Fibroblast of the conjunctiva (primary cell): ENCODE data around the gene EME2.
A peak's percentile ranks its signal among the peaks of the same experiment; 100 is the strongest.

ENCODE experiments used
- DNase-seq: peaks from one replicate; pipeline ENCODE4 v3.0.0-alpha.2; 2010; ENCODE audit warnings: low read depth

Gene EME2

GRCh38 chr16:1778200-1779179 is 5.9 kb downstream of the EME2 start:
- DNase-seq: no peak

- DNase-seq: no peak
Observed at GRCh38 chr16:1779234-1779701, 6.7 kb downstream of the EME2 start.

GRCh38 chr16:1779741-1780676 is 7.4 kb downstream of the EME2 start:
- no peak for DNase-seq

GRCh38 chr16:1780677-1781072 is 8.1 kb downstream of the EME2 start:
- DNase-seq: no peak

DNA sequence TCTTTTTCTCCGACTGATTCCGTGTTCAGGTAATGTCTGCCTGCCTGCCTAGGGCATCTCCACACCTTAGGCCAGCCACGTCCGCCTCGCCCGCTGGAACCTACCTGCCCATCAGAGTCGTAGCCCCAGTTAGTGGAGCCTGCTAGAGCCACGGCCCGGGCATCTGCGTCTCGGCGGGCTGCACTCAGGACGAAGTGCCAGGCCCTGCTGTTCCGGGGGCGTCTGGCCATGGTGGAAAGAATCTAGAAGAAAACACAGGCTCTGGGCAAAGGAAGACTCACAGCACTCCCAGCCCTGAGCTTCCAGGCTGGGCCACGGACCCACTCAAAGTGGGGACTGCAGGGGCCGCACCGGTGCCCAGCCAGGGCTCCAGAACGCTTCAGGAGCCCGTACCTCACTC is 8.6 kb downstream of the EME2 start:
- no peak for DNase-seq

- no peak for DNase-seq
Observed at GRCh38 chr16:1781758-1782407, 9.3 kb downstream of the EME2 start.

DNA sequence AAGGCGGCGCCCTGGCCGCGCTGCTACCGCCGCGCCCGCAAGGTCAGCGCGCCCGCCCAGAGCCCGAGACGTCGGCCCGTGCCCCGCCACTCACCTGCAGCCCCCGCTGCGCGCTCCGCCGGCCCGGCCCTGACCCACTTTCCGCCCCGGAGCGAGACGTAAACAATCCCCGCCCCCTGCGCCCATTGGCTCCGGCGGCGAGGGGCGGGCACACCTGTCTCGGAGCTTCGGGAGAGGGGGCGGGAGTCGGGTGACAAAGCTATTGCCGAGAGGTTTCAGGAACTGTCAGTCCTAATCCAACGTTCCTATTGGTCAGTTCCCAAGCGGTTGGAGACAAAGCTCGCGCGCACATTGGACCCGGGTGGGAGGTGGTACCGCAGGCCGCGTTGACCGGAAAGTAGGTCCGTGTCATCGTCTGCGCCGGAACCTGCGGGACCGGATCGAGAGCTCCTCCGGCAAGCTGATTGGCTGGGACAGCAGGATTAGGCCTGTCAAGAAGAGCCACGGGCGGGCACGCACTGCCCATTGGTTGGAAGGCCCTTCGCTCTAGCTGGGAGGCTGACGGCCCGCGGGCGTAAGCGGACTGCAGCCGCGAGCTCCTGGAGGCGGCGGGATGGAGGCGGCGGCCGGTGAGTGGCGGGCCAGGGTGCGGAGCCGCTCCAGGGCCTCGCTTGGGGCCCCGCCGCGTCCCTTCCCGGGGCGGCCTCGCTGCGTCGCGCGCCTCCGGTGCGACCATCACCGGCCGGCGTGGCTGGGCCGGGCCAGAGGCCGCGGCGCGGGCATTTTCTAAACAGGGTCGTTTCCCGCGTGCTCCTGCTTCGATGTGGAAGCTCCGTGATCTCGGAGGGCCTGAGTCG is 10.0 kb downstream of the EME2 start, which contains the start of the genes NUBP2 and SPSB3:
TSS of gene NUBP2 (plus strand) at position 553 of the 857 bp plus-strand sequence. CDS start at position 614, 61 bp downstream.
TSS of gene SPSB3 (minus strand) at position 164 of the 857 bp plus-strand sequence. CDS start 1,088 bp downstream, outside the sequence.
- DNase-seq: peak; percentile 100

DNA sequence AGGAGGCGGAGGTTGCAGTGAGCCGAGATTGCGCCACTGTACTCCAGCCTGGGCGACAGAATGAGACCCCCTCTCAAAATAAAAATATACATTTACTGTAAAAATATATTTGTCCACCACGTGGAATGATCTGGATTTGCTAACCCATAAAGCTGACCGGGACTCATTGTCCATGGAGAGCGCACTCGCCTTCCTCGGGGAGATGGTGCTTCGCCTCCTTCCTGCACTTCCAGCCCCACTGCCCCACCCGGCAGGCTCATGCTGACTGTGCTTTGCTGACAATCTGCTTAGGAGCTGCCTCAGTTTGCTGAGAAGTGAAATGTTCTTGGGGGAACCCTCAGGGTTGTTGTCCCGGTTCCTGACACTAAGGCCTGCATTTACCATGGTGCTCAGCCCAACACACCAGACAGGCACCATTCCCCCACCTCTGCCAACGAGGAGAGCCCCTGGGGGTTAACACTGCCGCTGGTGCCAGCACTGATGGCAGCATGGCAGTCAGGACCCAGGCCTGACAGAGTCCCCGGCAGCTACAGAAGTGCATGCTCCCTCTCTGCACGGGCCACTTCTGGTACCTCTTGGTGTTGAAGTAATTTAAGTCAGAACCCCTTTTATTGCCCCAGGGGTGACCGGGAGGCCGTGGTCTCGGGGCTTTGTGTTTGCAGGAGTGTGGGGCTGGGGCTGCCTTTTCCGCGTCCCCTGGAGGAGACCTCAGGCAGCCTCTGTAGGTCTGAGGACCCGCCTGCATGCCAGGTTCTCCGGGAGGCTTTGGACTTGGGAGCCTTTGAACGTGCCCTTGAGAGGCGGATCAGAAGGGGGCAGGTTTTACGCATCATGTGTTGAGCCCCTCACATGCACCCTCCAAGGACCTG is 12.6 kb downstream of the EME2 start:
- DNase-seq: no peak

DNA sequence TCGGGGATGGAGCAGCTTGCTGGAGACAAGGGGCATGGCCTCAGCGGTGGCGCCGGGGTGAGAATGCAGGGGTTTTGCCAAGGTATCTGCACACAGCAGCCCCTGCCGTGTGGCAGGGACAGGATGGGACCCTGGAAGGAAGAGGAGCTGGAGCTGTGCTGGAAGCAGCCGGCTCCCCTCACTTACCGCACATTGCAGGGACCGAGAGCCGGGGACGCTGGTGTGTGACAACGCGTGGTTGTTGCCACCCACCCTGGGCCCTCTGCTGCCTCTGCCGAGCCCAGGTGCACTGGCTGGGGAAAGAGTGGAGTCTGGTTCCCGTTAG is 13.2 kb downstream of the EME2 start:
- DNase-seq: no peak

GRCh38 chr16:1786242-1787055 is 13.8 kb downstream of the EME2 start:
- DNase-seq: no peak

DNA sequence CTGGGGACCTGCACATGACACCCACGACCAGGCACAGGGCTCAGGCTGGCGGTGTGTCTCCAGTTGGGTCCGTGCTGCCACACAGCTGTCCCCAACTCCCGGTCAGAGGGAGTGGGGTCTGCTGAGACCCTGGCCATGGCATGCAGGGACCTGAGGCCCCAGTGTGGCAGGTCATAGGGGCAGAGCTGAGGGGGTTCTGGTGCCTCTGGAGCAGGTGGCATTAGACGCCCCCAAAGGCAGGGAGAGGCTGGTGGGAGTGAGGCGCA is 14.4 kb downstream of the EME2 start:
- DNase-seq: no peak

- no peak for DNase-seq
Observed at GRCh38 chr16:1787322-1788094, 14.9 kb downstream of the EME2 start.

DNA sequence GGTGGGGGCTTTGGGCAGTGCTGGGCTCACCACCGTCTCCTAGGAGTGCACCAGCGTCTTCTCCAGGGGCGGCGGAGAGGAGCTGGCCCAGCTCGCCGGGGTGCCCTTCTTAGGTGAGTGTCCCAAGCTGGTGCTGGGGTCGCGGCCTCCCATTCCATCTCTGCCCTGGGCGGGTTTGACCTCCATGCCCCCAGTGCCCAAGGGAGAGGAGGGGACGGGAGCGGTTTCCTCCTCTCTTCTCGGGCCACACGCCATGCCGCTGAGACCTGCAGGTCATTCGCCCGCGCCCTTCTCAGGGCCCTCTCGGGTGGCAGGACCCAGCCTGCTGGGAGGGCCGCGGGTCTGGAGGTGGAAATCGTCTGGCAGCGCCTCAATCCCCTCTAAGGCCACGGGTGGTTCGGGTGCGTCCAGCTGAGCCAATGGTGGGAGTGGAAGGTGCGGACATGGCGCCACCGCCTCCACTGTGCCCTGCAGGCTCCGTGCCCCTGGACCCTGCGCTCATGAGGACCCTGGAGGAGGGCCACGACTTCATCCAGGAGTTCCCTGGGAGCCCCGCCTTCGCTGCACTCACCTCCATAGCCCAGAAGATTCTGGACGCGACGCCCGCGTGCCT is 15.6 kb downstream of the EME2 start:
- no peak for DNase-seq

DNA sequence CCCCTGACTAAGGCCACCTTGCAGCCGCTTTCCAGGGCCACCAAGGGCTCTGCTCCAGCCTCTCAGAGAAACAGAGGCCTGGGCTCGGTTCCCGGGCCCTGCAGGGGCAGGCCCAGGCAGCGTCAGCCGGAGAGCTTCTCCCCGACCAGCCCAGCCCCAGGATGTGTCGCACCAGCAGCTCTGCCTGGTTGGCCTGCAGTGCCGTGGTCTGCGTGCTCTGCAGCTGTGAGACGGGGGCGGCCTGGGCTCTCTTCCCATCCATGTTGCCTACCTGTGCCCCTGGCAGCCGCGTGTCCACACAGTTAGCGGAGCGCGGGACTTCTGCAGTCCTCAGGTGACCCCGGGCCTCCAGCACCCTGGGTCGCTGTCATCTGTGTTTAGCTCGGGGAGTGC is 16.1 kb downstream of the EME2 start:
- no peak for DNase-seq

GRCh38 chr16:1789643-1790045 is 17.0 kb downstream of the EME2 start:
- no peak for DNase-seq

DNA sequence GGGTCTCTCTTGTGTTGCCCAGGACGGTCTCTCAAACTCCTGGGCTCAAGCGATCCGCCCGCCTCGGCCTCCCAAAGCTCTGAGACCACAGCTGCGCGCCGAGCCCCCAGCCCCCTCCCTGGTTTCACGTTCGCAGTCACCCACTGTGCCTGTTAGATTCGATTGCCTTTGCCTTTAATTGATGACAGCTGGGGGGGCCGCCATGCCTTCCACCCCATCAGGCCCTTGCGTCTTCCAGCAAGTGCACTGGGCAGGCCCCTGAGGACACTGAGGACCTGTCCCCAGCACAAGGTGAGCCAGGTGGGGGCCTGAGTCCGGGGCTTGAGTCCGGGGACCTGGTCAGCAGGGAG is 17.6 kb downstream of the EME2 start:
- DNase-seq: no peak

GRCh38 chr16:1790611-1791255 is 18.1 kb downstream of the EME2 start:
- DNase-seq: no peak
